ENCODE results near the gene SMIM14. TPM values are rescaled to one million over a fixed set of nuclear protein-coding genes. Genes with fewer than 3 reads are reported as not detected.
"Not testable (repeated sequence)": the region's sequence is repeated elsewhere in the genome, so short reads cannot be mapped to it uniquely, and the experiment has no call there.

Gene SMIM14
- total RNA-seq, 1 experiment from 2014 or later: 32.0 TPM

- DNase-seq (ENCODE audit: low read depth): no peak
These were observed 105.1 kb downstream of the SMIM14 start for GRCh38 chr4:39533541-39533940.

GRCh38 chr4:39532237-39532636 is 106.4 kb downstream of the SMIM14 start:
- DNase-seq (ENCODE audit: low read depth): not testable (repeated sequence)

GRCh38 chr4:39530682-39531081 is 108.0 kb downstream of the SMIM14 start:
- no peak for DNase-seq (ENCODE audit: low read depth)

GRCh38 chr4:39529534-39529933 is 109.1 kb downstream of the SMIM14 start:
- DNase-seq (ENCODE audit: low read depth): no peak

GRCh38 chr4:39528061-39528465 is 110.6 kb downstream of the SMIM14 start:
- peak; percentile 90 for DNase-seq (ENCODE audit: low read depth)

- DNase-seq (ENCODE audit: low read depth): peak; percentile 97
These were observed 111.2 kb downstream of the SMIM14 start, which contains the start of gene UGDH for GRCh38 chr4:39527296-39528060. UGDH (minus strand) TSS chr4:39527439; CDS start chr4:39521512, 5,927 bp downstream.

GRCh38 chr4:39526765-39527295 is 111.8 kb downstream of the SMIM14 start:
- no peak for DNase-seq (ENCODE audit: low read depth)

- no peak for DNase-seq (ENCODE audit: low read depth)
These were observed 112.6 kb downstream of the SMIM14 start for GRCh38 chr4:39525822-39526690.

- DNase-seq (ENCODE audit: low read depth): no peak
These were observed 114.3 kb downstream of the SMIM14 start for GRCh38 chr4:39524161-39524957.

GRCh38 chr4:39522068-39522467 is 116.6 kb downstream of the SMIM14 start:
- DNase-seq (ENCODE audit: low read depth): no peak

- DNase-seq (ENCODE audit: low read depth): peak; percentile 38
These were observed 117.3 kb downstream of the SMIM14 start for GRCh38 chr4:39521253-39521919.

GRCh38 chr4:39518484-39518883 is 120.2 kb downstream of the SMIM14 start:
- DNase-seq (ENCODE audit: low read depth): no peak

- DNase-seq (ENCODE audit: low read depth): no peak
These were observed 122.2 kb downstream of the SMIM14 start for GRCh38 chr4:39516407-39516966.

GRCh38 chr4:39515669-39516401 is 122.8 kb downstream of the SMIM14 start:
- DNase-seq (ENCODE audit: low read depth): not testable (repeated sequence)

- DNase-seq (ENCODE audit: low read depth): peak; percentile 46
These were observed 123.7 kb downstream of the SMIM14 start for GRCh38 chr4:39514888-39515401.

- not testable (repeated sequence) for DNase-seq (ENCODE audit: low read depth)
These were observed 124.4 kb downstream of the SMIM14 start for GRCh38 chr4:39514266-39514665.

GRCh38 chr4:39510348-39510929 is 128.2 kb downstream of the SMIM14 start:
- no peak for DNase-seq (ENCODE audit: low read depth)

- DNase-seq (ENCODE audit: low read depth): no peak
These were observed 133.1 kb downstream of the SMIM14 start for GRCh38 chr4:39505581-39505980.

GRCh38 chr4:39504538-39504937 is 134.1 kb downstream of the SMIM14 start:
- DNase-seq (ENCODE audit: low read depth): no peak

Data from LHCN-M2 (cell line).